CD14-positive monocyte (primary cell): ENCODE data around the gene PHLPP1. TPM values are rescaled to one million over a fixed set of nuclear protein-coding genes. Genes with fewer than 3 reads are reported as not detected.

Experiments used
- DNase-seq, 3 donors: peaks; one replicate each; pipeline ENCODE4 v3.0.0-alpha.2; 2011 to 2022
- H2AFZ ChIP-seq: 2 replicates; pipeline ENCODE4 v1.6.0; 2012; ENCODE audit warnings: mild to moderate bottlenecking, low read depth, low read length, inconsistent platforms; ENCODE audit not compliant: insufficient read depth, poor library complexity, severe bottlenecking
- H3K27ac ChIP-seq, 2 donors: 1 replicate in 1 of 2; 2 replicates in 1 of 2; pipeline ENCODE4 v1.5.1; 2012 to 2013; ENCODE audit warnings: low read length in 2 of 2, control low read depth in 1 of 2, inconsistent platforms in 1 of 2, low read depth in 1 of 2, mild to moderate bottlenecking in 1 of 2
- H3K27me3 ChIP-seq, 2 donors: one replicate each; pipeline versions ENCODE4 v1.6.0 to v1.6.1; 2011 to 2013; ENCODE audit warnings: low read length in 2 of 2; ENCODE audit not compliant: control insufficient read depth in 2 of 2, insufficient read depth in 2 of 2
- H3K36me3 ChIP-seq, 2 donors: replicated peaks in 1 of 2; 1 replicate in 1 of 2; 2 replicates in 1 of 2; pipeline versions ENCODE4 v1.5.1 to v1.6.1; 2012 to 2013; ENCODE audit warnings: low read length in 2 of 2, control low read depth in 1 of 2, inconsistent platforms in 1 of 2, mild to moderate bottlenecking in 1 of 2; ENCODE audit not compliant: insufficient read depth in 2 of 2, control insufficient read depth in 1 of 2
- H3K4me1 ChIP-seq, 2 donors: 1 replicate in 1 of 2; 2 replicates in 1 of 2; pipeline versions ENCODE4 v1.5.1 to v1.6.1; 2012 to 2013; ENCODE audit warnings: low read length in 2 of 2, control low read depth in 1 of 2, inconsistent platforms in 1 of 2, mild to moderate bottlenecking in 1 of 2, moderate library complexity in 1 of 2; ENCODE audit not compliant: insufficient read depth in 2 of 2, control insufficient read depth in 1 of 2
- H3K4me2 ChIP-seq: replicated peaks from 2 replicates; pipeline ENCODE3; 2012; ENCODE audit warnings: low read length, moderate library complexity, mild to moderate bottlenecking; ENCODE audit not compliant: poor library complexity, severe bottlenecking; ENCODE audit errors: extremely low read depth
- H3K4me3 ChIP-seq, 3 experiments: fragments of 200-600 bp in 1 of 3; sonication (generic) in 1 of 3; replicated peaks in 1 of 3; 1 replicate in 2 of 3; 2 replicates in 1 of 3; pipeline ENCODE4 v1.5.1; 2011 to 2013; ENCODE audit warnings: low read length in 3 of 3, mild to moderate bottlenecking in 3 of 3, control low read depth in 2 of 3, low read depth in 2 of 3, inconsistent platforms in 1 of 3, moderate library complexity in 1 of 3
- H3K79me2 ChIP-seq: 2 replicates; pipeline ENCODE4 v1.6.0; 2012; ENCODE audit warnings: mild to moderate bottlenecking, control low read depth, inconsistent platforms, low read length, moderate library complexity; ENCODE audit not compliant: insufficient read depth
- H3K9ac ChIP-seq: 2 replicates; pipeline ENCODE4 v1.6.0; 2017; ENCODE audit warnings: low read length, mild to moderate bottlenecking; ENCODE audit not compliant: insufficient read depth, poor library complexity, severe bottlenecking
- H3K9me3 ChIP-seq, 2 donors: replicated peaks in 1 of 2; 1 replicate in 1 of 2; 2 replicates in 1 of 2; pipeline versions ENCODE4 v1.5.1 to v1.6.1; 2012 to 2013; ENCODE audit warnings: low read length in 2 of 2, control low read depth in 1 of 2; ENCODE audit not compliant: control insufficient read depth in 1 of 2, insufficient read depth in 1 of 2
- H4K20me1 ChIP-seq: 2 replicates; pipeline ENCODE4 v1.6.0; 2012; ENCODE audit warnings: mild to moderate bottlenecking, low read length, control low read depth, moderate library complexity; ENCODE audit not compliant: insufficient read depth
- H3K27ac Mint-ChIP-seq, 7 donors: one replicate each; pipeline ENCODE4 v1.8.0; 2020; ENCODE audit warnings: mild to moderate bottlenecking in 7 of 7, mixed read lengths in 7 of 7, moderate library complexity in 6 of 7, inconsistent platforms in 2 of 7
- H3K27me3 Mint-ChIP-seq, 3 donors: one replicate each; pipeline ENCODE4 v1.8.0; 2021 to 2022; ENCODE audit warnings: low read depth in 3 of 3, mild to moderate bottlenecking in 3 of 3, mixed read lengths in 3 of 3, moderate library complexity in 3 of 3, inconsistent platforms in 1 of 3
- H3K36me3 Mint-ChIP-seq, 2 donors: one replicate each; pipeline ENCODE4 v1.8.0; 2020; ENCODE audit warnings: mixed read lengths in 2 of 2, inconsistent platforms in 1 of 2, mild to moderate bottlenecking in 1 of 2
- H3K4me1 Mint-ChIP-seq: one replicate; pipeline ENCODE4 v1.8.0; 2020; ENCODE audit warnings: mild to moderate bottlenecking, mixed read lengths
- H3K4me3 Mint-ChIP-seq, 2 donors: one replicate each; pipeline ENCODE4 v1.8.0; 2020; ENCODE audit warnings: mild to moderate bottlenecking in 2 of 2, mixed read lengths in 2 of 2, moderate library complexity in 1 of 2
- H3K9me3 Mint-ChIP-seq, 7 donors: one replicate each; pipeline ENCODE4 v1.8.0; 2020 to 2022; ENCODE audit warnings: mixed read lengths in 7 of 7, mild to moderate bottlenecking in 6 of 7, moderate library complexity in 6 of 7, inconsistent platforms in 2 of 7
- CTCF ChIP-seq: fragments of 200-600 bp; IDR thresholded peaks from one replicate; pipeline ENCODE4 v1.8.0; 2022; ENCODE audit warnings: antibody characterized with exemption, mild to moderate bottlenecking
- WGBS: methylation state at CpG from one replicate; pipeline ENCODE4 v1.1.5; 2013; ENCODE audit warnings: missing lambda C conversion rate; ENCODE audit not compliant: insufficient coverage; 5-methylcytosine and 5-hydroxymethylcytosine counted together
- intact Hi-C, 2 donors: fragments of 100-400 bp; cut with micrococcal nuclease; formaldehyde crosslinking; loops; one replicate each; pipeline versions ENCODE4 v1.15.0 to v1.15.1; 2023
- polyA plus RNA-seq, 3 donors: library from polyadenylated mRNA; depleted of rRNA in 1 of 3; unstranded in 2 of 3; stranded (reverse) in 1 of 3; fragments of 300-500 nt in 2 of 3; fragments of >200 nt in 1 of 3; fragmentation: Illumina TruSeq in 2 of 3; gene quantifications; 1 replicate in 2 of 3; 2 replicates in 1 of 3; pipeline ENCODE4 v1.2.3, GENCODE V29; 2012 to 2021

The PHLPP1 gene
- polyA plus RNA-seq, 3 donors = 0.04 to 2.0 (median 0.55) TPM

- TF ChIP-seq CTCF = no peak
- no peak overlapping the region for H3K27ac Mint-ChIP-seq
- Histone ChIP-seq H3K27me3 (no peaks in the 10 kb centered on the region), H3K4me1 (no peaks in the 10 kb centered on the region), H3K27ac (no peak overlapping the region), H2AFZ (no peak overlapping the region), H3K9me3 (no peaks in the 10 kb centered on the region), H3K4me3 (no peak overlapping the region), H3K36me3 (no peaks in the 10 kb centered on the region), H3K9ac (no peak overlapping the region), H3K4me2 (no peak overlapping the region), H4K20me1 (no peaks in the 10 kb centered on the region), H3K79me2 (no peaks in the 10 kb centered on the region)
- no peaks in the 10 kb centered on the region for H3K9me3 Mint-ChIP-seq
- WGBS = no CpG with 5 or more reads among the region's 4 CpGs
- intact Hi-C loops = loop anchor here in 1 of 2 donors (10.0 kb wide), 1 partner anchor 64 kb away; no protein-coding TSS in a partner anchor
- peaks cover 0 to 1% (median 0%) of the 10 kb centered on the region in 3 donors for H3K27me3 Mint-ChIP-seq
- H3K4me1 Mint-ChIP-seq = peaks cover 3% of the 10 kb centered on the region
- H3K4me3 Mint-ChIP-seq = no peak overlapping the region
- peaks cover 0 to 2% of the 10 kb centered on the region in 2 donors for H3K36me3 Mint-ChIP-seq
- no peak for DNase-seq
Observed at GRCh38 chr18:62880673-62881364, 165.5 kb downstream of the PHLPP1 start.

GRCh38 chr18:62881509-62882016, 166.2 kb downstream of the PHLPP1 start:
- Mint-ChIP-seq H3K9me3 (no peaks in the 10 kb centered on the region), H3K27me3 (peaks cover 0 to 1% (median 0%) of the 10 kb centered on the region in 3 donors), H3K27ac (no peak overlapping the region), H3K4me1 (peaks cover 3% of the 10 kb centered on the region), H3K4me3 (no peak overlapping the region), H3K36me3 (peaks cover 0 to 2% of the 10 kb centered on the region in 2 donors)
- H3K4me2 ChIP-seq = no peak overlapping the region
- H3K9me3 ChIP-seq = no peaks in the 10 kb centered on the region
- H3K9ac ChIP-seq = no peak overlapping the region
- intact Hi-C loops = loop anchor here in 1 of 2 donors (10.0 kb wide), 1 partner anchor 63 kb away; no protein-coding TSS in a partner anchor
- no peaks in the 10 kb centered on the region for H3K36me3 ChIP-seq
- H3K79me2 ChIP-seq = no peaks in the 10 kb centered on the region
- H3K27ac ChIP-seq = no peak overlapping the region
- TF ChIP-seq CTCF = no peak
- WGBS = 100% methylated on average over 3 of the region's 4 CpGs
- H3K4me1 ChIP-seq = no peaks in the 10 kb centered on the region
- DNase-seq = no peak
- H3K27me3 ChIP-seq = no peaks in the 10 kb centered on the region
- no peak overlapping the region for H2AFZ ChIP-seq
- no peaks in the 10 kb centered on the region for H4K20me1 ChIP-seq
- H3K4me3 ChIP-seq = no peak overlapping the region
